Stimulated activated effector memory CD8-positive, alpha-beta T cell treated with anti-CD3 and anti-CD28 coated beads, Interleukin-12 subunit alpha, Interleukin-12 subunit beta, amount 100 ng/mL, for 72 hours (primary cell): ENCODE data around the gene ZSWIM9.
"Not testable (repeated sequence)": the region's sequence is repeated elsewhere in the genome, so short reads cannot be mapped to it uniquely, and the experiment has no call there.

Experiments used
- ATAC-seq: fragments of 150-1000 bp; cut with Tn5 transposase; 2 replicates; pipeline ENCODE4 v1.10.0; 2021
- DNase-seq, 2 donors: peaks; one replicate each; pipeline ENCODE4 v3.0.0; 2021 to 2022; ENCODE audit warnings: low spot score in 2 of 2
- H3K27ac Mint-ChIP-seq: one replicate; pipeline ENCODE4 v1.8.0; 2022; ENCODE audit warnings: mild to moderate bottlenecking, mixed read lengths
- H3K36me3 Mint-ChIP-seq: one replicate; pipeline ENCODE4 v1.8.0; 2022; ENCODE audit warnings: mild to moderate bottlenecking, mixed read lengths
- H3K4me1 Mint-ChIP-seq: one replicate; pipeline ENCODE4 v1.8.0; 2022; ENCODE audit warnings: mixed read lengths
- H3K4me3 Mint-ChIP-seq: one replicate; pipeline ENCODE4 v1.8.0; 2022; ENCODE audit warnings: mild to moderate bottlenecking, mixed read lengths
- H3K9me3 Mint-ChIP-seq: one replicate; pipeline ENCODE4 v1.8.0; 2022; ENCODE audit warnings: mixed read lengths

ZSWIM9 gene

GRCh38 chr19:48221628-48222027 is 51.1 kb downstream of the ZSWIM9 start:
- H3K4me1 Mint-ChIP-seq = peaks cover 6% of the 10 kb centered on the region
- H3K36me3 Mint-ChIP-seq = peaks cover 100% of the 10 kb centered on the region
- no peaks in the 10 kb centered on the region for H3K9me3 Mint-ChIP-seq
- H3K27ac Mint-ChIP-seq = no peak overlapping the region
- ATAC-seq (no peak), DNase-seq (no peak)
- no peak overlapping the region for H3K4me3 Mint-ChIP-seq

- ATAC-seq = peak; percentile 92
- H3K9me3 Mint-ChIP-seq = no peaks in the 10 kb centered on the region
- peaks cover 100% of the 10 kb centered on the region for H3K36me3 Mint-ChIP-seq
- peaks cover 15% of the 10 kb centered on the region for H3K4me1 Mint-ChIP-seq
- H3K27ac Mint-ChIP-seq = peak overlapping the region; percentile 43
- peak in 1 of 2 donors; percentile 15 for DNase-seq
- no peak overlapping the region for H3K4me3 Mint-ChIP-seq
These were observed 60.2 kb downstream of the ZSWIM9 start for GRCh38 chr19:48230555-48231129.

- H3K27ac Mint-ChIP-seq = peak overlapping the region; percentile 37
- peaks cover 97% of the 10 kb centered on the region for H3K36me3 Mint-ChIP-seq
- ATAC-seq = no peak
- no peaks in the 10 kb centered on the region for H3K9me3 Mint-ChIP-seq
- DNase-seq = no peak
- H3K4me3 Mint-ChIP-seq = no peak overlapping the region
- peaks cover 19% of the 10 kb centered on the region for H3K4me1 Mint-ChIP-seq
These were observed 66.6 kb downstream of the ZSWIM9 start for GRCh38 chr19:48237057-48237456.

- H3K4me3 Mint-ChIP-seq = no peak overlapping the region
- H3K36me3 Mint-ChIP-seq = peaks cover 91% of the 10 kb centered on the region
- H3K4me1 Mint-ChIP-seq = peaks cover 27% of the 10 kb centered on the region
- peak overlapping the region; percentile 52 for H3K27ac Mint-ChIP-seq
- DNase-seq = no peak
- ATAC-seq = peak; percentile 62
- no peaks in the 10 kb centered on the region for H3K9me3 Mint-ChIP-seq
These were observed 68.6 kb downstream of the ZSWIM9 start for GRCh38 chr19:48239120-48239519.

GRCh38 chr19:48239582-48240141 is 69.2 kb downstream of the ZSWIM9 start:
- Mint-ChIP-seq H3K4me1 (peaks cover 32% of the 10 kb centered on the region), H3K9me3 (no peaks in the 10 kb centered on the region), H3K36me3 (peaks cover 89% of the 10 kb centered on the region), H3K27ac (peak overlapping the region; percentile 52), H3K4me3 (no peak overlapping the region)
- DNase-seq (no peak), ATAC-seq (no peak)

GRCh38 chr19:48241771-48242170 is 71.3 kb downstream of the ZSWIM9 start:
- not testable (repeated sequence) for H3K4me3 Mint-ChIP-seq
- H3K27ac Mint-ChIP-seq = peak overlapping the region; percentile 61
- peak; percentile 64 for ATAC-seq

GRCh38 chr19:48244281-48244680 is 73.8 kb downstream of the ZSWIM9 start:
- Mint-ChIP-seq H3K27ac (peak overlapping the region; percentile 61), H3K36me3 (peaks cover 90% of the 10 kb centered on the region), H3K4me1 (peaks cover 53% of the 10 kb centered on the region), H3K4me3 (peak overlapping the region; percentile 56), H3K9me3 (no peaks in the 10 kb centered on the region)
- ATAC-seq (peak; percentile 94), DNase-seq (no peak)

More at GRCh38 chr19:48241771-48242170, 71.3 kb downstream of the ZSWIM9 start:
- Mint-ChIP-seq H3K4me1 (peaks cover 51% of the 10 kb centered on the region), H3K36me3 (peaks cover 90% of the 10 kb centered on the region)
- not testable (repeated sequence) for DNase-seq, H3K9me3 Mint-ChIP-seq

- peaks cover 78% of the 10 kb centered on the region for H3K36me3 Mint-ChIP-seq
These were observed 75.6 kb downstream of the ZSWIM9 start for GRCh38 chr19:48246101-48246500.

GRCh38 chr19:48247212-48247611 is 76.7 kb downstream of the ZSWIM9 start:
- Mint-ChIP-seq H3K4me3 (peak overlapping the region; percentile 14), H3K27ac (no peak overlapping the region), H3K9me3 (no peaks in the 10 kb centered on the region), H3K36me3 (peaks cover 67% of the 10 kb centered on the region), H3K4me1 (peaks cover 58% of the 10 kb centered on the region)
- no peak for ATAC-seq
- DNase-seq = no peak

More at GRCh38 chr19:48246101-48246500, 75.6 kb downstream of the ZSWIM9 start:
- Mint-ChIP-seq H3K4me1 (peaks cover 57% of the 10 kb centered on the region), H3K4me3 (peak overlapping the region; percentile 14), H3K27ac (peak overlapping the region; percentile 33), H3K9me3 (no peaks in the 10 kb centered on the region)
- no peak for DNase-seq
- no peak for ATAC-seq
